H1 (cell line): ENCODE data around the gene UVSSA. TPM values are rescaled to one million over a fixed set of nuclear protein-coding genes. Genes with fewer than 3 reads are reported as not detected.

ENCODE experiments used
- HDAC2 ChIP-seq, 2 experiments: fragments of 300-600 bp in 1 of 2; sonication (generic) in 1 of 2; IDR thresholded peaks; 2 replicates each; pipeline ENCODE4 v1.6.1; 2011 to 2012; ENCODE audit warnings: low read depth in 2 of 2, low read length in 2 of 2, mild to moderate bottlenecking in 2 of 2, moderate library complexity in 2 of 2, borderline replicate concordance in 1 of 2, inconsistent platforms in 1 of 2
- RXRA ChIP-seq: IDR thresholded peaks from 2 replicates; pipeline ENCODE4 v1.6.1; 2011; ENCODE audit warnings: low read depth, mild to moderate bottlenecking, low read length, moderate library complexity; ENCODE audit not compliant: insufficient read depth
- polyA plus RNA-seq, 7 experiments: library from polyadenylated mRNA; depleted of rRNA in 3 of 7; stranded (reverse) in 5 of 7; unstranded in 2 of 7; fragments of >200 nt in 5 of 7; fragments of 200-250 nt in 2 of 7; gene quantifications; 1 replicate in 5 of 7; 2 replicates in 1 of 7; 4 replicates in 1 of 7; pipeline versions ENCODE4 v1.2.1 to v1.2.3, GENCODE V29; 2011 to 2013; ENCODE audit warnings: missing spikeins in 2 of 7, mixed read lengths in 2 of 7
- total RNA-seq: library from RNA; stranded (reverse); fragmentation: NEBNext Ultra II Directional; extraction: Animal tissue kit (Norgen Biotek cat#: 25700); gene quantifications from 2 replicates; pipeline ENCODE4 v1.2.1, GENCODE V29; 2021

UVSSA gene
- total and polyA plus RNA-seq, 2 of the 8 experiments (the other 6 are each of a cell fraction or from before 2014, with no cell fraction given), result 14.5 to 19.4 TPM

DNA sequence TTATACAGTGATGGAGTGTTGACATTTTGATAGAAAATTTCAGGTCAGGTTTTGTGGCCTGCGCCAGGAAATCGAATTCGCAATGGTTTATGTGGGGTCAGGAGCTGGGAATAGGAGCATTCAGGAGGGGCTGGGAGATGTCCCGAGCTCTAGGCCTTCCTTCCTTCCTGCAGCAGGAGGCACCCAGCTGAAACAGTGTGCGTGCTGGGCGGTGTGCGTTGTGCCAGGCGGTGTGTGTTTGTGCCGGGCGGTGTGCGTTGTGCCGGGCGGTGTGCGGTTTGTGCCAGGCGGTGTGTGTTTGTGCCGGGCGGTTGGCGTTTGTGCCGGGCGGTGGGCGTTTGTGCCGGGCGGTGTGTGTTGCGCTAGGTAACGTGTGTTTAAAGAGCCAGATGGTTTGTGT, 1.7 kb downstream of the UVSSA start (continued):
- TF ChIP-seq HDAC2 (IDR thresholded peaks at IDR 0.05; ENCODE audit: borderline replicate concordance in 1 of 2, low read depth in 2 of 2, low read length in 2 of 2), result no peak
- TF ChIP-seq RXRA, result no peak
